ENCODE measurements around the gene ARF3. TPM values are rescaled to one million over a fixed set of nuclear protein-coding genes. Genes with fewer than 3 reads are reported as not detected.

ARF3 gene
- total RNA-seq (2014; rRNA removed; shearing (Covaris generic)), result 76.3 and 76.9 TPM in 2 replicates

GRCh38 chr12:48957141-48958048 lies at the start of gene ARF3:
Gene ARF3 (minus strand): TSS chr12:48957487. CDS start chr12:48941095, 16,392 bp downstream.
- DNase-seq (ENCODE audit: low spot score), result peak; percentile 95

DNA sequence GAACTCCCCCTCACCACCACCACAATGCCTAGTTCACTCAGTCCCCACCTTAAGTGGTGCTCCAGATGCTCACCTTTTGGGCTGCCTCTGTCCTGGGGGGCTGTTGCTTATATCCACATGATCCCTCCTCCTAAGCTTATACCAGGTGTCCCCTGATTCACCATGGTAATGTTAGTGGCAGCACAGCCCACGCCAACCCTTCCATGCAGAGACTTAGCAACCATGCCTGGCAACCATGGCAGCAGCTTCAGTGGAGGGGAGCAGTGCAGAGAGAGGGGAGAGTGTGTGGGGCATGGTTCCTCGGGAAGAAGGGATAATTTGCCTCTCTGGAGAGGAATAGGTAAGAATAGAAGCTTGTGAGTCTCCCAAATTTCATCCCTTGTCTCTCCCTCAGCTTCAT lies 43.1 kb upstream of the ARF3 start:
- no peak for DNase-seq (ENCODE audit: low spot score)

DNA sequence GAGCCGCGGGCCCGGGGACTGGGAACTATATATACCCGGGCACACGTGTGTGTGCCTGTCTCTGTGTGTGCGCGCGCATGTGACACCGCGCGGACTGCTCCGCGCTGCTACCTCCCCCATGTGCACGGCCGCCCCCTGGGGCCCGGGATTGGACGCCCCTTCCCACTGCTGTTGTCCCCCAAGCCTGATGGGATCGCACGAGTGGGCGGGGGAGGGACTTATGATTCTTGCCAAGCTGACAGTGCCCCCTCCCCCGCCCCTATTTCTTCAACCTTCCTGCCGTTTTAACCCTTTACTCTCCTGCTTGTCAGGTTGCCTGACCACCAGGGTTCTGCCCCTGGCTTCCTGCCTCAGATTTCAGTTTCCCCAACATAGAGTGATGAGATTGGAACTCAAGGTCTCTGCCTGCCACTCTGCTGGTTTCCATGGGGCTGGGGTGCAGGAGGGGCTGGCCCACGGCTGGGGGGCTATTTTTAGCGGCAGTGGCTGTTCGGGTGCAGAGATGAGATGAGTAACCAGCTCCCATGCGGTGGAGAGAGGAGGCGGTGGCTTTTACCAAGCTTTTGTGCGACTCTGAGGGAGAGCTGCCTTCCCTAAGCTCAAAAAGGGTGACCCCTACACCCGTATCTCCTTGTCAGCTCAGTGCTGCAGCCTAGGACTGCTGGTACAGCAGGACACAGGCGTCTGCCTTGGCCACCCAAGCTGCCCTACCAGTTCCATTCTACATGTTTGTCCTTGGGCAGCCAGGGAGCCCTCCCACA lies 42.3 kb upstream of the ARF3 start, which contains the start of gene DDN:
DDN (minus strand) TSS at position 5 of the 761 bp plus-strand sequence. CDS start 88 bp downstream, outside the sequence.
- DNase-seq (ENCODE audit: low spot score), result no peak

DNA sequence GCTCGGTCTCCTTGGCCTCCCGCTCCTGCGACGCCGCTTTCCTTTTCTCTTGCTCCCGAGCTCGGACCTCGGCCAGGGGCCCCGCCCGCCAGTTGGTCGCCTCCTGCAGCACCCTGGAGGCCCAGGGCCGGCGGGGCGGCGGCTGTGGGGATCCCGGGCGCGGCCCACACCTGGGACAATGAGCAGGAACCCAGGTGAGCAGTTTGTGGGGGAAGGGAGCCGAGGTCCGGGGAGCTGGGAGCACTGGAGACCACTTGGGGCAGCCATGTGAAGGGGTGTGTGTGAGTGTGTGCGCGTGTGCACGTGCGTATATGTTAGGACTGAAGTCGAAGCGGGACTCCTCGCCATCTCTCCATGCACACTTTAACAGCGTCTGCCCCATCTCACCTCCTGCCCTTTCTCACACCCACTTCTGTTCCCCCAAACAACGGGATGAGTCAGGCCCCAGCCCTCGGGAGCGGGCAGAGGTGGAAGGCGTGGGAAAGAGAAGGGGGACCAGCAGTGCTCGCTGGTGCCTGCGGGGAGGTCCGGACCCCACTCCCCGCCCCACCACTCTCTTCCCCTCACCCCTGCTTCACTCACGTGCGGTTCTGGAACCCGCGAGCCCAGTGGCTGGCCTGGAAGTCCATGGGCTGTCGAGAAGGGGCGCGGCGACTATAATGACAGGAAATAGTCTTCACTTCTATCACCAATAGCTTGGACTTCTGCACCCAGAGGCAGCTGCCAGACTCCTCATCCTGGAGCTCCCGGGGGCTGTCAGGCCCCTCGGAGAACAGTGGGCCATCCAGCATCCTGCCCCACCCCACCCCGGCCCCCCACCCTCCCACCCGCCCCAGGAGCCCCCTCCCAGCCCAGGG lies 41.4 kb upstream of the ARF3 start:
- no peak for DNase-seq (ENCODE audit: low spot score)

- DNase-seq (ENCODE audit: low spot score), result no peak
Observed at GRCh38 chr12:48997719-48998496, 40.6 kb upstream of the ARF3 start.

DNA sequence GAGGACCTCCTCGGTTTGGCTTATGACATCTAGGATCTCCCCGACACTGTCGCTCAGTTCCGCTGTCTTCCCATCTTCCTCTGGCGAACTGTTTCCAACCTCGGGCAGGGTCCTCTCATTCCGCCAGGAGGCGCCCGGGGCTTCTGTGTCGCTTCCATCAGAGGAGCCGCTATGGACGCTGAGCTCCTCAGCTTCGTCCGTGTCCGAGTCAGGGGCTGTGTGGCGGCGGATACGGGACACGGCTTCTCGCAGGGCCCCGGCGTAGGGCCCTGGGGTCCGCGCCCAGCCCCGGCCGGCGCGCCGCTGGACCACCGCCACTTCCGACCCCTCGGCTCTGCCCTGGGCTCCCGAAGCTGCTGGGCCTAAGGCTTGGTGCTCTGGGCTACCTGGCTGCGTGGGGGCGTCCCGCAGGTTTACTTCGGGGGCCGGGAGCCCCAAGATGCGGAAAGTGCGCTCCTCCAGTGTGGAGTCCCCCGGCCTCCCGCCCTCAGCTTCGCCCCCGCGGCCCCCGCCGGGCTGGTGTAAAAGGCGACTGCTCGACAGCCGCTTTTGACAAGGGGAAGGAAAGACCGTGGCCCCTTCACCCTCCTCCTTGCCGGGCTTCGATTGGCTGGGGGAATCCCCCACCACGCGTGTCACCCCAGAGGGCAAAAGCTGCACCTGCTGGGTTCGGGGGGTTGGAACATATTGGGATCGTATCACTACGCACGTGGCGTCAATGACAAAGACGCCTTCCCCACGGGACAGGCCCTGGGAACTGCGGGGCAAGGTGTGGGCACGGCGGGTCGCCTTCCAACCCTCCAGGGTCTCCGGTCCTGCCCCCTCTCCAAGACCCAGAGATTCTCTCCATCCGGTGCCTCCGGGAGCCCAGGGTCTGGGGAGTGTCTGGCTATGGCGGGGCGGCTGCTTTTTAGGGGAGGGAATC lies 39.8 kb upstream of the ARF3 start:
- peak; percentile 87 for DNase-seq (ENCODE audit: low spot score)

GRCh38 chr12:48995086-48995879 lies 38.0 kb upstream of the ARF3 start:
- DNase-seq (ENCODE audit: low spot score), result peak; percentile 88

DNA sequence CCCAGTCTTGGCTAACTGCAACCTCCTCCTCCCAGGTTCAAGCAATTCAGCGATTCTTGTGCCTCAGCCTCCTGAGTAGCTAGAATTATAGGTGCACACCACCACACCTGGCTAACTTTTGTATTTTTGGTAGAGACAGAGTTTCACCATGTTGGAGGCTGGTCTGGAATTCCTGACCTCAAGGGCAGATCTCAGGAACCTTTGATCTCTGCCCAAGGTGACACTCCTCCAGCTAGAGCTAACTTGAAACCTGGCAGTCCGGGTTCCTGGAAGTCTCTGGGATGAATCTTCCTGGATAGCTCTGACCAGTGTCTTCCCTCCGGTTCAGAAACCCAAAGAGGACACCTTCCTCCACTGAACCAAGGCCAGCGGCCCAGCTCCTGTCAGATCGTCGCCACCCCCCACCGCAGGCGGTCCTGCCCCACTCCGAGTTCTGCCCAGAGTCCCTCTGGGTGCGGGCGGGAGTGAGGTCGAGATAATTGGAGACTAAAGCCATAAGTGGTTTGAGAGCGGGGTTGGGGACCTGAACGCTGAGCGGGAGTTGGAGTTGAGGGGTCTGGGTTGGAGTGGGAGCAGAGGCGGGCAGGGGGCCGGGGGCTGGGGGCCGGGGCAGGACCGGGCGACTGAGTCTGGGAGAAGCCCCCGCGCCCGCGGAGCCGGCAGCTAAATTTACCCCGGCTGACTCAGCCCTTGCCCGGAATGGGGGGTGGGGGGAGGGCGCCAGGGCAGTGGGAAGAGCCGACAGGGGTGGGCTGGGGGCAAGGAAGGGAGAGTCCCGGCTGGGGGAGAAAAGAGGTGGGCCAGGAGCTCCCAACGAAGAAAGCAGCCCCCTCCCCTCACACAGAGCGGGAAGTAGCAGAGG lies 37.2 kb upstream of the ARF3 start:
- DNase-seq (ENCODE audit: low spot score), result no peak

DNA sequence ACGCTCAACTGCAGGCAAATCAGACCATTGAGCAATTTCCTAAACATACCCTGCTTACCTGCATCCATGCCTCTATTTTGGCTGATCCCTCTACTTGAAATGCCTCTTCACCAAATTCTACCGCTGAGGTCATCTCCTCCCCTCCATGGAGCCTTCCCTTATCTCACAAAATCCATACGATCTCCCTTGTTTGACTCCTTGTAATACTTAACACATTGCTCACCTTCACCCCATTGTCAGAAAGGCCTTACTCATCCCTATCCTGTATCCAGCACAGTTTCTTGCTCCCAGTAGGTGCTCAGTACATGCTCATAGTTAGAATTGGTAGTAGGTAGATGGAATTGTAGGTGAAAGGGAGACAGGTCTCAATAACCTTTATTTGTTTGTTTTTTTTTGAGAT lies 36.5 kb upstream of the ARF3 start:
- no peak for DNase-seq (ENCODE audit: low spot score)

DNA sequence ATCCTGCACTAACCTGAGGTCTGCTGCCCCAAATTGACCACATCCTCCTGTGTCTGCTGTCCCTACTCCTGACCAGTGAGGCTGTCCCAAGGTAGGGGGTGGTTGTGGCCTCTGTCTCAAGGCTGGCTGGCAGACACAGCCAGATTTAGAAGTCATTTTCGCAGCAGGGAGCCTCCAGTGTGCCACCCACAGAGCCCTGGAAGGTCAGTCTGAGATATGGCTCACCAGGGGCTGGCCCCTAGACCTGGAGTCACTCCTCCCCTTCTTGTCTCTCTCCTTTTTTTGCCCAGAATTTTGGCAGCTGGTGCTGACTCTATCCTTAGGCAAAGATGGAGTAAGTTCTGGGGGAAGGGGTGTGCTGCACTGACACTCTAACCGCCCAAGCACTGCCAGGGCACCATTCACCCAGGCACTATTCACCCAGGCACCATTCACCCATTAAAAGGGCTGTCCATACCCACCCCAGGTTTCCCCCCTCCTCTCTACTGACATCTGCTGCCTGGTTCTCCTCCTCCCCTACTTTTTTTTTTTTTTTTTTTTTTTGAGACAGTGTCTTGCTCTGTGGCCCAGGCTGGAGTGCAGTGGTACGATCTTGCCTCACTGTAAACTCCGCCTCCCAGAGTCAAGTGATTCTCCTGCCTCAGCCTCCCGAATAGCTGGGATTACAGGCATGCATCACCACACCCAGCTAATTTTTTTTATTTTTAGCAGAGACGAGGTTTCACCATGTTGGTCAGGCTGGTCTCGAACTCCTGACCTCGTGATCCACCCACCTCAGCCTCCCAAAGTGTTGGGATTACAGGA lies 34.2 kb upstream of the ARF3 start:
- DNase-seq (ENCODE audit: low spot score), result no peak

DNA sequence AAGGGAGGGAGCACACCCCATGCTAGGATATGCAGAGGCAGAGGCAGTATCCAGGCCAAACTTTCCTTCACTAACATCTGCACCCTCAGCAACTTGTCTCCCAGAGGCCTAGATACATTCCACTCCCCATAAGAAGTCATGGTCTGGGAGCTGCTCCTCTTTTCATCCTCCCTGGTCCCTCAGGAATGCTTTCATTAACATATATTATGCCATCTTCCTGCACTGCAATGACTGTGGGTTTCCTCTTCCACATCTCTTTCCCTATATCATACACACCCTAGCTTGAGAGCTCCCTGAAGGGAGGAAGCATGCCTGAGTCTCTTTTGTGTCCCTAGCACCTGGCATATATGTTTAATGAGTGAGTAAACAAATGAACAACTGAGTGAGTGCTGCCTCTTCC lies 33.3 kb upstream of the ARF3 start:
- DNase-seq (ENCODE audit: low spot score), result no peak

DNA sequence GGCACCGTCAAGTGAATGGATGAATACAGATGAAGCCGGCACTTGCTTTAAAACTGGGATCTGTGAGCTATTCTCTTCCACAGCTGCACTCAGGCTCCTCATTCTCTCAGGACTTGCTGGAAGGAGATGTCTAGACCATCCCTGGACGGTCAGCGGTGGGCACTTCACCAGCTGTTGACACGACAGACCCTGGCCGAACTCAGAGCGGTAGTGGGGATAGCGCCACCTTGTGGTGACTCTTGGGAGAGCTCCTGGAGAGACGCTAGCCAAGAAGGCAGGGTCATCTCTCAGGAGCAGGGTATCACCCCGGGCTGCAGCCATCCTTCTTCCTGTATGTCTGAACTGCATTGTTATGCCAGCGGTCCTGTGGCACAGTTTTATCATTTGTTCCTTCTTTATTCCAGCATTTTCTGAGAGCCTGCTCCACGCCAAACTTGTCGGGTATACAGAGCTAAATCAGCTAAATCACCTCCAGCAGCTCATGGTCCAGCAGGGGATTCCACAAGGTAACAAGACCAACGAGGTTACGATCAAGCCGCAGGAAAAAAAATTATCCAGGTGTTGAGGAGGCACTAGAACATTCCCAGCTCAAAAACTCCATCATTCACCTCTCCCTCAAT lies 30.9 kb upstream of the ARF3 start:
- peak; percentile 72 for DNase-seq (ENCODE audit: low spot score)

GRCh38 chr12:48986720-48987291 lies 29.5 kb upstream of the ARF3 start:
- no peak for DNase-seq (ENCODE audit: low spot score)

DNA sequence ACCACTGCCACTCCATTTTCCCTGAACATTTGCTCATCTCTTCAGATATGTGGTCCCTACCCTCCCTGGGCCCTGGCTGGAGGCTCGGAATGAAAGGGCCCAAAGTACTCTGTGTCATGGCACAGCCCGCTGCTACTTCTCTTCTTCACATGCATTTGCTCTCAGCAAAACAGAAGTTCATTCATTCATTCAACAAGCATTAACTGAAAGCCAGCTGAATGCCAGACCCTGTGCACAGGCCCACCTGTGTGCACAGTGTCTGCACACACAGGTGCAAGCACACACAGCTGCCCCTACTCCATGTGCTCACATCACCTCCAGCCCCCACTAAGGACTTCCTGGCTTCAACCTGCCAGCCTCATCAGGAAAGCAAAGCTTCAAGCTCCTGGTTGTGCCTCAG lies 28.6 kb upstream of the ARF3 start:
- DNase-seq (ENCODE audit: low spot score), result no peak

DNA sequence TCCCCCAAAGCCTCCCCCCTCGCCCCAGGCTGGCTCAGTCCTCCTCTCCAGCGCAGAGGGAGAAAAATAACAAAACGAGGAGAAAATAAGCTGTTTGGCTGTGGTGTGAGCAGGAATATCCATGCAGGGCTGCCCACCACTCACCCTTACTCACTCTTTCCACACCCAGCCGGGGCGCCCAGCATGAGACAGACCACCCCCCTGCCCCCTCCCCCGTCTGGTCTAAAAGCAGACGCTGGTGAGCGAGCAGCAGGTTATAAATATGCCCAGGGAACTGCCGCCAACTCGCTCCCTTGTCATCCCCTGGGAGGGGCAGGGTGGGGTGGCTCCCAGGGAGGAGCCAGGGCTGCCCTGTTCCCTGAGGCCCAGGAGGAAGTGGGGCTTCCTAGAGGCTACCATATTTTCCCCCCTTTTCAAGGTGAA lies 28.2 kb upstream of the ARF3 start:
- DNase-seq (ENCODE audit: low spot score), result no peak

All from HT-29 (cell line).